ENCODE results near the gene ZNF804B. TPM values are rescaled to one million over a fixed set of nuclear protein-coding genes. Genes with fewer than 3 reads are reported as not detected.

The ZNF804B gene
- polyA plus RNA-seq, 3 donors from 2014 or later = not detected

GRCh38 chr7:89332026-89332425 lies 572.5 kb downstream of the ZNF804B start:
- Mint-ChIP-seq H3K27ac (no peak overlapping the region), H3K36me3 (no peaks in the 10 kb centered on the region), H3K9me3 (peaks cover 0 to 26% (median 5%) of the 10 kb centered on the region in 6 donors), H3K4me1 (peaks cover 2 to 5% of the 10 kb centered on the region in 2 donors), H3K27me3 (ENCODE audit: low read depth in 3 of 3) (peaks cover 0 to 4% (median 0%) of the 10 kb centered on the region in 3 donors), H3K4me3 (no peak overlapping the region)
- DNase-seq = no peak

- Mint-ChIP-seq H3K4me3 (no peak overlapping the region), H3K27me3 (ENCODE audit: low read depth in 3 of 3) (peaks cover 0 to 4% (median 0%) of the 10 kb centered on the region in 3 donors), H3K27ac (peak overlapping the region in 1 of 6 donors; percentile 1), H3K36me3 (no peaks in the 10 kb centered on the region), H3K9me3 (peaks cover 0 to 38% (median 5%) of the 10 kb centered on the region in 6 donors), H3K4me1 (peaks cover 2 to 5% of the 10 kb centered on the region in 2 donors)
- peak; percentile 6 to 28 (median 10) for DNase-seq
These were observed 575.3 kb downstream of the ZNF804B start for GRCh38 chr7:89334797-89335196.

GRCh38 chr7:89335490-89335889 lies 576.0 kb downstream of the ZNF804B start:
- Mint-ChIP-seq H3K9me3 (peaks cover 0 to 38% (median 5%) of the 10 kb centered on the region in 6 donors), H3K27me3 (ENCODE audit: low read depth in 3 of 3) (peaks cover 0 to 4% (median 0%) of the 10 kb centered on the region in 3 donors), H3K36me3 (no peaks in the 10 kb centered on the region), H3K4me1 (peaks cover 2 to 5% of the 10 kb centered on the region in 2 donors), H3K27ac (no peak overlapping the region), H3K4me3 (no peak overlapping the region)
- no peak for DNase-seq

GRCh38 chr7:89336121-89336520 lies 576.6 kb downstream of the ZNF804B start:
- Mint-ChIP-seq H3K36me3 (no peaks in the 10 kb centered on the region), H3K27ac (no peak overlapping the region), H3K9me3 (peaks cover 2 to 38% (median 5%) of the 10 kb centered on the region in 6 donors)

GRCh38 chr7:89339748-89340147 lies 580.2 kb downstream of the ZNF804B start:
- Mint-ChIP-seq H3K4me3 (no peak overlapping the region), H3K9me3 (peaks cover 1 to 38% (median 4%) of the 10 kb centered on the region in 6 donors), H3K36me3 (no peaks in the 10 kb centered on the region), H3K27me3 (ENCODE audit: low read depth in 3 of 3) (peaks cover 0 to 4% (median 0%) of the 10 kb centered on the region in 3 donors), H3K4me1 (peaks cover 2 to 5% of the 10 kb centered on the region in 2 donors), H3K27ac (no peak overlapping the region)
- no peak for DNase-seq

More at GRCh38 chr7:89336121-89336520, 576.6 kb downstream of the ZNF804B start:
- no peak for DNase-seq
- Mint-ChIP-seq H3K4me1 (peaks cover 2 to 5% of the 10 kb centered on the region in 2 donors), H3K27me3 (ENCODE audit: low read depth in 3 of 3) (peaks cover 0 to 4% (median 0%) of the 10 kb centered on the region in 3 donors), H3K4me3 (no peak overlapping the region)

- DNase-seq = no peak
- no peak overlapping the region for H3K27ac Mint-ChIP-seq
- peaks cover 0 to 1% (median 0%) of the 10 kb centered on the region in 3 donors for H3K27me3 Mint-ChIP-seq (ENCODE audit: low read depth in 3 of 3)
- H3K4me3 Mint-ChIP-seq = no peak overlapping the region
- peaks cover 0 to 24% (median 6%) of the 10 kb centered on the region in 6 donors for H3K9me3 Mint-ChIP-seq
- no peaks in the 10 kb centered on the region for H3K36me3 Mint-ChIP-seq
- no peaks in the 10 kb centered on the region for H3K4me1 Mint-ChIP-seq
These were observed 597.6 kb downstream of the ZNF804B start for GRCh38 chr7:89357121-89357520.

- Mint-ChIP-seq H3K4me1 (no peaks in the 10 kb centered on the region), H3K4me3 (no peak overlapping the region), H3K27me3 (ENCODE audit: low read depth in 3 of 3) (no peaks in the 10 kb centered on the region), H3K27ac (no peak overlapping the region), H3K9me3 (peaks cover 2 to 33% (median 10%) of the 10 kb centered on the region in 6 donors), H3K36me3 (no peaks in the 10 kb centered on the region)
- DNase-seq = no peak
These were observed 617.7 kb downstream of the ZNF804B start for GRCh38 chr7:89377219-89377618.

- Mint-ChIP-seq H3K9me3 (peaks cover 0 to 29% (median 3%) of the 10 kb centered on the region in 6 donors), H3K4me3 (no peak overlapping the region), H3K27me3 (ENCODE audit: low read depth in 3 of 3) (peaks cover 0 to 3% (median 0%) of the 10 kb centered on the region in 3 donors), H3K36me3 (no peaks in the 10 kb centered on the region), H3K4me1 (no peaks in the 10 kb centered on the region), H3K27ac (no peak overlapping the region)
- no peak for DNase-seq
These were observed 625.9 kb downstream of the ZNF804B start for GRCh38 chr7:89385411-89385810.

Other genes starting within 250 kb of the ZNF804B start
- not detected for gene TEX47, start 36.0 kb downstream of the ZNF804B start, polyA plus RNA-seq